ENCODE measurements around the gene KLHDC8B. TPM values are rescaled to one million over a fixed set of nuclear protein-coding genes. Genes with fewer than 3 reads are reported as not detected.

KLHDC8B gene
- total RNA-seq, 4 donors from 2014 or later, result 53.1 to 63.6 (median 59.3) TPM

DNA sequence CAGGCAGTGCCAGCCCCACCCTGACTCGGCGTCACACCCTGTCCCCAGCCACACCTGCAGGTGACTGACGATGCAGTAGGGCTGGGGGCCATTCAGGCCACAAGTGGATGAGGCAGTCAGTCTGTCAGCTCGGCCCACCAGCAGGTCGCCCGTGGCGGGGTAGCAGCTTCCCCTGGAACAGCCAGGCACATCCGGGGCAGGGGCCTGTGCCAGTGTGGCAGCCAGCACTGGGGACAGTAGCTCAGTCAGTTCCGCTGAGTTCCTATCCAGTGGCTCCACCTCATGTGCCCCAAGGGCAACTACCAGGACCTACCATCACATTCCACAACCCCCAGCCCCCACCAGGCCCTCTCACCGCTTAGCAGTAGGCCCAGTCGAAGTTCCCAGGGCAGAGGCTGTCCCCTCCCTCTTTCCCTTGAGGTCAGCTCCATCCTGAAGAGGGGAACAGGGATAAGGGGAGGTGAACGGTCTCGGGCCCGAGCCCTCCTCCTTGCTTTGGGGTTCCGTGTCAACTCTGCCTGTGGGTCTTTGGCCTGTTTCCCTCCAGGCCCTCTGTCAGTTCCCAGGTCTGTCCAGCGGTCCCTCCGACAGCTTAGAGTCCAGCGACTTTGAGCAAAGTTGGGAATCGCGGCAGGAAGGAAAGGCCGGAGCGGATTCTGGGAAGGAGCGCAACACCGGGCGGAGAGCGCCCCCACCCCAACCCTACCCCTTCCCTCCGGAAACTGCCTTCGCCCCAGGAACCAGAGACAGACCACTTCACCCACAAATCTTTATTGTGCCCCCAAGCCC lies 38.8 kb upstream of the KLHDC8B start, which contains the start of gene LAMB2:
LAMB2 (minus strand) TSS at position 614 of the 789 bp plus-strand sequence; CDS start at position 431, 183 bp downstream.
- H3K27me3 ChIP-seq, result no peaks in the 10 kb centered on the region
- peak in 1 of 3 donors; percentile 23 for TF ChIP-seq POLR2AphosphoS5 (IDR thresholded peaks at IDR 0.05)
- TF ChIP-seq, protein P1, sequence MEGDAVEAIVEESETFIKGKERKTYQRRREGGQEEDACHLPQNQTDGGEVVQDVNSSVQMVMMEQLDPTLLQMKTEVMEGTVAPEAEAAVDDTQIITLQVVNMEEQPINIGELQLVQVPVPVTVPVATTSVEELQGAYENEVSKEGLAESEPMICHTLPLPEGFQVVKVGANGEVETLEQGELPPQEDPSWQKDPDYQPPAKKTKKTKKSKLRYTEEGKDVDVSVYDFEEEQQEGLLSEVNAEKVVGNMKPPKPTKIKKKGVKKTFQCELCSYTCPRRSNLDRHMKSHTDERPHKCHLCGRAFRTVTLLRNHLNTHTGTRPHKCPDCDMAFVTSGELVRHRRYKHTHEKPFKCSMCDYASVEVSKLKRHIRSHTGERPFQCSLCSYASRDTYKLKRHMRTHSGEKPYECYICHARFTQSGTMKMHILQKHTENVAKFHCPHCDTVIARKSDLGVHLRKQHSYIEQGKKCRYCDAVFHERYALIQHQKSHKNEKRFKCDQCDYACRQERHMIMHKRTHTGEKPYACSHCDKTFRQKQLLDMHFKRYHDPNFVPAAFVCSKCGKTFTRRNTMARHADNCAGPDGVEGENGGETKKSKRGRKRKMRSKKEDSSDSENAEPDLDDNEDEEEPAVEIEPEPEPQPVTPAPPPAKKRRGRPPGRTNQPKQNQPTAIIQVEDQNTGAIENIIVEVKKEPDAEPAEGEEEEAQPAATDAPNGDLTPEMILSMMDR (IDR thresholded peaks at IDR 0.05), result no peak
- no peak for TF ChIP-seq EP300 (IDR thresholded peaks at IDR 0.05)
- TF ChIP-seq POLR2A (IDR thresholded peaks at IDR 0.05), result peak in 1 of 2 donors; percentile 26
- peak; percentile 84 to 88 for DNase-seq (ENCODE audit: low spot score in 2 of 2)
- peaks cover 44% of the 10 kb centered on the region for H3K4me1 ChIP-seq
- peak within 1 kb of the TSS; percentile 87 for H3K27ac ChIP-seq
- peak within 1 kb of the TSS; percentile 73 for H3K4me3 ChIP-seq
- H3K9me3 ChIP-seq, result no peaks in the 10 kb centered on the region
- peaks cover 13% of the 10 kb centered on the region for H3K36me3 ChIP-seq
- WGBS, result 15% methylated on average over 26 of the region's 28 CpGs

DNA sequence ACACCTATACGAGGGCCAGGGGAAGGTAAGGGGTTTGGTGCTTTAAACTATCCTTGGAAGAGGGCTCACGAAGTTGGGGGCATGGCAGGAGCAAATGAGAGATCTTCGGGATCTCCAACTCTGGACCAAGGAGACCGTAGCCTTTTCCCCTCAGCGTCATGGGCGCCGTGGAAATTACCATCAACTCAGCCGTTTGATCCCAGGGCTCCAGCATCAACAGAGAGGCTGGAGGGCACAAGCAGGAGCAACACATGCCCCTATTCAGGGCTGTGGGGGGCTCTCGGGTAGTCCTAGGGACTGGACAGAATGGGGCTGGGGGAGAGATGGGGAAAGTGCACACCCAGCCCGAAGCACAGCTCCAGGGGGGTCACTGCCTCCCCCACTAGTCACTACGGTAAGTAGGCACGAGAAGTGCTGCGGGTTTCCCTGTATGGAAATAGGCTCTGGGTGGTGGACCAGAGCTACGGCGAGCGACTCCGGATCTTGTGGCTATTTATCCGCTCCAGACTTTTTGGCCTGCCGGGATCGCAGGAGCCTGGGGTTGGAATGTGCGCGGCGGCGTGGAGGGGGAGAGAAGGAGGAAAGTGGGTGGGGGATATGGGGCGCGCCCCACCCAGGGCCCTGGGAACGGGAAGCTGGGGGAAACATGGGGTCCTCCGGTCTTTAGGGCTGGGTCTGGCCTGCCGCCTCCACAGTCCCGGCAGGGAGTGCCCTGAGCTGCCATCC lies 38.0 kb upstream of the KLHDC8B start:
- Histone ChIP-seq H3K9me3 (no peaks in the 10 kb centered on the region), H3K4me3 (peak overlapping the region; percentile 73), H3K27ac (peak overlapping the region; percentile 87), H3K4me1 (peaks cover 44% of the 10 kb centered on the region), H3K36me3 (peaks cover 10% of the 10 kb centered on the region), H3K27me3 (no peaks in the 10 kb centered on the region)
- DNase-seq (ENCODE audit: low spot score in 2 of 2), result peak; percentile 91 to 96
- TF ChIP-seq, protein P1 (IDR thresholded peaks at IDR 0.05), result no peak
- TF ChIP-seq EP300 (IDR thresholded peaks at IDR 0.05) (no peak), POLR2AphosphoS5 (IDR thresholded peaks at IDR 0.05) (peak in 1 of 3 donors; percentile 16), POLR2A (IDR thresholded peaks at IDR 0.05) (no peak)
- 7% methylated on average over 24 of the region's 30 CpGs for WGBS

DNA sequence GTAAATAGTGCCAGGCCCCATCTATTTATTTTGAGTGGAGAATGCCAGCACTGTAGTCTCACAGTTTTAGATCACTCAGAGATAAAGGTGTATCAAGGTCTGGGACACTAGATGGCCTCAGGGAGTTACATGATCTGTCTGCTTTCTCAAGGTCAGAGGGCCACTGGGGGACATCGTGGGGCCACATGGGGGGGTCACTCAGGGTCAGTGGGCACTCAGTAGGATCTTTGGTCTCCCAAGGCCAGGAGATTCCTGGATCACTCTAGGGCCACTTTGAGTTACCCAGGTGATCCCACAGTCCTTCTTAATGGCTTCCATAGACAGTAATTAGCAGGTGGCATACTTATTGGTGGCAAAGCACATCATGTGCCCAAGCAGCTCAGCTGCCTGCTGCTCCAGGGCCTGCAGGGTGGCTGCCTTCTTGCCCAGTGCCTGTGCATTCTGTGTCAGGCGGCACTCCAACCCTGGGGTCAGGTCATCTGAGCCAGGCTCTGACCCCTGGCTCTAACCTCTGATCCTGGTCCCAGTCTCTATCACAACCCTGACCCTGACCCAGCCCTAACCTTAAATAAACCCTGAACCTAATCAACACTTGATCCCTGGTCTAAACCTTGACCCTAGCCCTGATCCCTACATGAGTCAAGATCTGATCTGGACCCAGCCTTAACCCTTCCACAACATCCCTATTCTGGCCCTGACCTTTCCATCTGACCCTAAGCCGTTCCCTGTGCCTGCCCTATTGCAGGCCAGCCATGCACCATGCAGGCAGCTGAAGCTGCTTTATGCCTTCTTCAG lies 36.7 kb upstream of the KLHDC8B start:
- 67% methylated on average over 3 of the region's 3 CpGs for WGBS
- Histone ChIP-seq H3K27me3 (no peaks in the 10 kb centered on the region), H3K36me3 (no peaks in the 10 kb centered on the region), H3K27ac (no peak overlapping the region), H3K9me3 (no peaks in the 10 kb centered on the region), H3K4me3 (no peak overlapping the region), H3K4me1 (peaks cover 44% of the 10 kb centered on the region)
- no peak for TF ChIP-seq EP300 (IDR thresholded peaks at IDR 0.05)
- TF ChIP-seq POLR2AphosphoS5 (IDR thresholded peaks at IDR 0.05), result no peak
- no peak for TF ChIP-seq POLR2A (IDR thresholded peaks at IDR 0.05)
- TF ChIP-seq, protein P1 (IDR thresholded peaks at IDR 0.05), result no peak
- no peak for DNase-seq (ENCODE audit: low spot score in 2 of 2)

DNA sequence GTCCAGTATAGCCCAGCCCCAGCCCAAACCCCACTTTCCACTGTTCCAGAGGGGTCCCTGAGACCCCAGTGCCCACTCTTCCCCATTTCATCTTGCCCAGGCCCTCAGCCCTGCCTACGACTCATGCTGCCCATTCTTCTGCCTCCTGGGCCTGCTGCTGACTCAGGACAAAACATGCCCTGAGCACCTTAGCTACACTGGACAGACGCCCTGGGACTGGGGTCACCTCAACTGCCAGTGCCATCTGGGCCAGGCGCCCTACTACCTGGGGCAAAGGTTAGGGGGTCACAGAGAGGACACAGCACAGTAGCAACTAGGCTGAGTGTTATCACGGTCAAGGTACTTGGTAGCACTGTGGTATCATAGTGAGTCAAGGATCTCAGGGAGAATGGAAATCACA lies 35.9 kb upstream of the KLHDC8B start:
- Histone ChIP-seq H3K27ac (no peak overlapping the region), H3K36me3 (no peaks in the 10 kb centered on the region)

More for the DNA sequence above, 35.9 kb upstream of the KLHDC8B start:
- DNase-seq (ENCODE audit: low spot score in 2 of 2), result no peak
- WGBS, result 78% methylated on average over 3 of the region's 4 CpGs
- Histone ChIP-seq H3K27me3 (no peaks in the 10 kb centered on the region), H3K4me1 (peaks cover 39% of the 10 kb centered on the region), H3K9me3 (no peaks in the 10 kb centered on the region), H3K4me3 (no peak overlapping the region)
- TF ChIP-seq POLR2AphosphoS5 (IDR thresholded peaks at IDR 0.05) (no peak), POLR2A (IDR thresholded peaks at IDR 0.05) (no peak), EP300 (IDR thresholded peaks at IDR 0.05) (no peak)
- TF ChIP-seq, protein P1 (IDR thresholded peaks at IDR 0.05), result no peak
